A204.1 (cell line): ENCODE measurements around the gene MAGI2.

Experiments used
- FAIRE-seq: peaks from 2 replicates; lab custom pipeline; 2012; peaks lifted over from hg19 to GRCh38; lab: Jason Lieb, UNC

MAGI2 gene

GRCh38 chr7:78716876-78717275 is 736.6 kb downstream of the MAGI2 start:
- no peak for FAIRE-seq

GRCh38 chr7:78714356-78714755 is 739.1 kb downstream of the MAGI2 start:
- no peak for FAIRE-seq

DNA sequence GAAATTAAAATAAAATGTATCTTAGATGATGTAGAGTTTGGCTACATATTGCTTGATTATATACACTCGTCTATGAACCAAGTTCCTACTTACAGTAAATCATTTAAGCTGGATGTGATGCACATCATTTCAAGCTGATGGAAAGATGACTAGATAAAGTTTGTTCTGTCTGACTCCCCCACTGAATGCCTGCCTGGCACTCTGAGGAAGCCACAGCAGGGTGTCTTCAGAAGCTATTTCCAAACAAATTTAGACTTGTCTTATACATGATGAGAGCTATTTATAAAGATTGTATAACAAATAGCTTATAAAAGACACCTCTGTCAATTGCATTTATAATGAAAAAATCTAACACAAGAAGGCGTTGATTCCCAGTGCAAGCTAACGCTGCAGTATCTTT is 741.4 kb downstream of the MAGI2 start:
- no peak for FAIRE-seq

DNA sequence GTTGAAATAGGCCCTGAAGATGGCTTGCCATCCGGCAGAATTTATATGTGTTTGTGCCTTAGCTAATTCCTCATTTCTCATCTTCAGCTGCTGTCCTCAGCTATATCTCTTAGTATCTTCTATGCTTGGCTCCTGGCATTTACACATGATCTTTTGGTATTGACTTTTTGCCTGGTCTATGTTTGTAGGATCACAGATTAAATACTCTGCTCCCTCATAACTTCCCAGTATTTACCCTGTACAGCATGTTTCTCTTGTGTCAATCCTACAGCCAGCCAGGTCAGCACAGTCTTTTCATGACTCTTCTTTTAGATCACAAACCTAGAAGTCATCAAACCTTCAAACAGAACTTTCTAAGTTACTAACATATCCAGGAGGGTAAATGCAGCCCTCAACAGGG is 743.8 kb downstream of the MAGI2 start:
- FAIRE-seq, result no peak

DNA sequence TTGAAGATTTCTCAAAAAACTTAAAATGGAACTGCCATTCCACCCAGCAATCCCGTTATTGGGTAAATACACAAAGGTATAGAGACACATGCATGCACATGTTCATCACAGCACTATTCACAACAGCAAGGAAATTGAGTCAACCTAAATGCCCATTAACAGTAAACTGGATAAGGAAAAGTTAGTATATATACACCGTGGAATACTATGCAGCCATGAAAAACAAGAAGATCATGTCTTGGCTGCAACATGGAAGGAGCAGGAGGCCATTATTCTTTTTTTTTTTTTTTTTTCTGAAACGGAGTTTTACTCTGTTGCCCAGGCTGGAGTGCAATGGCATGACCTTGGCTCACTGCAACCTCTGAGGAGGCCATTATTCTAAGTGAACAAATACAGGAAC is 749.0 kb downstream of the MAGI2 start:
- no peak for FAIRE-seq

DNA sequence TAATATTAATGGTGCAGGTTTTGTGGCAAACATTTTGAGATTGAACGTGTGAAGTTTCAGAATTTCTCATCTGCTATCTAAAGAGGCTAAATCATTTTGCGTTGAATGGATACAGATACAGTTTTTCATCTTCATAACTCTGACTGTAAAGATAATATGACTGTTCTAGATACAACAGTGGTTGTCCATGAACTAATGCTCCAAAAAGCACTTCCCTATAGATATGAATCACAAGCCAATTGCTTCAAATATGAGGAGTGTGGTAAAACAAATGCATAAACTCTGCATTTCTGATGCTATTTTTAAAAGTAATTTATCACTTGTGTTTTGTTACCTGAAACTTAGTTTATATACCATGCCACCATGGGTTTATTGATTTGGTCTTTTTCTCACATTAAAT is 750.1 kb downstream of the MAGI2 start:
- FAIRE-seq, result no peak

GRCh38 chr7:78702770-78703169 is 750.7 kb downstream of the MAGI2 start:
- no peak for FAIRE-seq

- FAIRE-seq, result no peak
Measured at GRCh38 chr7:78695826-78696225, 757.6 kb downstream of the MAGI2 start.

DNA sequence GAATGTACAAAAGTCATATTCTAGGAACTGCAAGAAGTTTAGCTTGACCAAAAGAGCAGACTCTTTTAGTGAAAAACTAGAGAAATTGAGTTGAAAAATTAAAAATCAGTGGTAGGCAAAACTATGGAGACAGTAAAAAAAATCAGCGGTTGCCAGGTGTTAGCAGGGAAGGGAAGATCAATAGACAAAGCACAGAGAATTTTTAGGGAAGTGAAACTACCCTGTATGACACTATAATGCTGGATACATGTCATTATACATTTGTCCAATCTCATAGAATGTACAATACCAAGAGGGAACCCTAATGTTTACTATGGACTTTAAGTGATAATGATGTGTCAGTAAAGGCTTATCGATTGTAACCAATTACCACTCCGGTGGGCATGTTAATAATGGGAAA is 761.9 kb downstream of the MAGI2 start:
- no peak for FAIRE-seq

GRCh38 chr7:78690174-78690573 is 763.3 kb downstream of the MAGI2 start:
- FAIRE-seq, result no peak

DNA sequence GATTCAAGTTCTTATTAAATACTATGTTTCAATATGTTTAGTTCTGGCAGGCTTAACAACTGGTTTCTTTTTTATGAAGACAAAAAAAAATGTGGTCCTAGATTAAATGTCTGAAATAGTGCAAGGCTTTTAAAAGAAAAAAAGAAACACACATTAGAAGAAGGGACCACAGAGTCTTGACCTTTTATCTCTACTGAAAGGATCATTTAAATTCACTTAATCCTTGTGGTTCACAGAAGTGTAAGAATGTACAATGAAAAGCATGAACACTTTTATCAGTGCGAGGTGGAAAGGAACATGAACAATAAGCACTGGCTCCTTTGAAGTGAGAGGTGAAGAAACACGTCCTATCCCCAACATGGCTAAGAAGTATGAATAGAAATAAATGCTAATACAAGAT is 765.1 kb downstream of the MAGI2 start:
- no peak for FAIRE-seq

DNA sequence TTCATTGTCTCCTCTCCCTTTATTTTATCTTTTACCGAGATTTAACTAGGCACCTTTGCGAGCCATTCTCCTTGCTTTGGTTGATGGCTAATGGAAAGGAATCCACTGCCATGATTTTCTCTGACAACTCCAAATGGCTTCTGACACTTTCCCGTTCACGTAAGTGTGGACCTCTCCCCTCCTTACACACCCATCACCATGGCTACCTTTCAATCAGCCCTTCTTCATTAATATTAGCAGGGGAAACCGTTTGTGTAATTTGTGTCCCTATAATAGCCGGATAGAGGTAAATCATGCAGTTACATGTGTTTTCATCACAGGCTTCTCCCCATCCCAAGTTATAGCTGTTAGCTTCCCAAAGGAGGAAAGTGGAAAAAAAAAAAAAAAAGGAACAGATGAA is 767.3 kb downstream of the MAGI2 start:
- no peak for FAIRE-seq

- FAIRE-seq, result no peak
Measured at GRCh38 chr7:78684201-78684600, 769.3 kb downstream of the MAGI2 start.

GRCh38 chr7:78683566-78683965 is 769.9 kb downstream of the MAGI2 start:
- FAIRE-seq, result no peak

DNA sequence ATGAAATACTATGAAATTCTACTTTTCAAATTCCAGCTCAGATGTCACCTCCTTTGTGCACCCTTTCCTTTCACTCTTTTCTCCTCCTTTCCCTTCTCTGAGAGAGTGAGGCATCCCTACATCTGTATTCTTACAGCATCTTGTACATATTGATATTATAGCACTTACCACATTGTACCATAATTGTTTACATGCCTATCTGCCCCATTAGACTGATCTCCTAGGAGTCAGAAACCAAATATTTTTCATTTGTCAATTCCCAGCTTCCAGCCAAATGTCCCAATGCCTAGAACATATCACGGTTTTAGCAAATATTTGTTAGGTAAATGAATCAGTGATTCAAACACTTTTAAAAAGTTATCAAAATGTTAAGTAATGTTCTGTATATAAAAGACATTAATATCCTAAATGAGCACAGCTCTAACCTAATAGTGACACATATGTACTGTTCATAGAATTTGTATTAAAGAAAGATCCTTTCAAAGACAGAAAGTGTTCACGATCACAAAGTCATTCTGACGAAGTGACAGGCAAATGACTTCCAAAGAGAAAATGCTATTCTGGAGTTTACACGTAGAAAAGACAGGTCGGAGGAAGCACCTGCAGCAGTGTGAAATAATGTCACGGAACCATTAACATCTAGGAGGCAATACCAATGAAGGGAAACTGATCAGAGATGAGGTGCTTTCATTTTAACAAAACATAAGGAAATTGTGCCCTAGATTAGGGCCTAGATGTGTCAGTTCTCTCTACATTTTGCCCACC is 774.2 kb downstream of the MAGI2 start:
- no peak for FAIRE-seq

DNA sequence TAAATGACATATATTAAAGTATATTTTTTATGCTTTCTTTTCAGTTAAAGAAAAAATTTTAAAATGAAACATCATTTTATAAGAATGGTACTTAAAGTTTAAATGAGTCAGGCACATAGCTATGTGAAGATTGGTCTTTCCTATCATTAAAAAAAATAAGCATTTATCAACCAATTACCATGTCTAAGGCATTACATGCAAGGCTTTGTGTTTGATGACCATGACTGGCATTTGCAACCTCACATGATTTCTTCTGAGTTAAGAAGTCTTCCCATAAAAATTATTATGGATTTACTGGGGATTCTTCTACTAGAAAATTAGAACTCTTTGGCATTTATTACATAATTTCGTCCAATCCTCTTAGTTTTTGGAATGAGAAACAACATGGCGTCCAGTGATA is 776.1 kb downstream of the MAGI2 start:
- FAIRE-seq, result no peak

- FAIRE-seq, result no peak
Measured at GRCh38 chr7:78675511-78675910, 778.0 kb downstream of the MAGI2 start.

DNA sequence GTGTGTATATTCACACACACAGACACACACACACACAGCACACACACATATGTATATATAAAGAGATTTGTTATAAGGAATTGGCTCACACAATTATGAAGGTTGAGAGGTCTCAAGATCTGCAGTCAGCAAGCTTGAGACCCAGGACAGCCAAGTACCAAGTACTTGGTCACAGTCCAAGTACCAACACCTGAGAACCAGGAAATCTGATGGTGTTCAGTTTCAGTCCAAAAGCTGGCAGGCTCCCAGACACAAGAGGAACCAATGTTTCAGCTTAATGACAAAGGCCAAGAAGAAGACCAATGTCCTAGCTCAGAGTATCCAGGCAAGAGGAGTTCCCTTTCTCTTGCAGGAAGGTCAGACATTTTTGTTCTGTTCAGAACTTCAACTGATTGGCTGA is 780.2 kb downstream of the MAGI2 start:
- no peak for FAIRE-seq

DNA sequence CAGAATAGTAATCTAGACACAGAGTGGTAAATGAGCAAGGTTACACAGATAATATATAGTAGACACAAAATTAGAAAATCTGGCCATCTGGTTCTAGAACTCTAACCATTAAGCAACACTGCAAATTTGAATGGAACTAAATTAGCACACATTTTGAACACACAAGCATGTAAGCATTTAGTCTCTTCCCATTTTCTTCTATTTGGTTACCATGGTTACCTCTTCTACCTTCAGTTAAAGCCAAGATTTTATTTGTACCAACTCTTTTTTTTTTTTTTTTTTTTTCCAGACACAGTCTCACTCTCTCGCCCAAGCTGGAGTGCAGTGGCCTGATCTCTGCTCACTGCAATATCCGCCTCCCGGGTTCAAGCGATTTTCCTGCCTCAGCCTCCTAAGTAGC is 790.5 kb downstream of the MAGI2 start:
- no peak for FAIRE-seq

DNA sequence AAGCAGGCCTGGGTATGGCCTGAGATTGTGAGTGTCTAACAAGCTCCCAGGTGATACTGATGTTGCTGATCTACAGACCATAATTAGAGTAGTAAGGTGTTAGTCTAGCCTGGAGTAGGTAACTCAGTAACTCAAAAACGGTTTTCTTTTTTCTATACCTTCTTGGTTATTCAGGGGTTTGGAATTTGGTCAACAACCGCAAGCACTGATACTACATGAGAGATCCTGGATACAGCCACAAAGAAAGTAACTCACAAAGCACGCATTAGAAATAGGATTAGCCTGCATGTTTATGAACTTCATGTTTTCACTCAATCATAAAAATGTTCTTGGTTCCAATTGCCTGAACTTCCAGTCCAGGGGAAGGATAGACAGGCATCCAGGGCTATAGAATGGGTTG is 803.5 kb downstream of the MAGI2 start:
- no peak for FAIRE-seq

GRCh38 chr7:78649236-78649635 is 804.2 kb downstream of the MAGI2 start:
- FAIRE-seq, result no peak

DNA sequence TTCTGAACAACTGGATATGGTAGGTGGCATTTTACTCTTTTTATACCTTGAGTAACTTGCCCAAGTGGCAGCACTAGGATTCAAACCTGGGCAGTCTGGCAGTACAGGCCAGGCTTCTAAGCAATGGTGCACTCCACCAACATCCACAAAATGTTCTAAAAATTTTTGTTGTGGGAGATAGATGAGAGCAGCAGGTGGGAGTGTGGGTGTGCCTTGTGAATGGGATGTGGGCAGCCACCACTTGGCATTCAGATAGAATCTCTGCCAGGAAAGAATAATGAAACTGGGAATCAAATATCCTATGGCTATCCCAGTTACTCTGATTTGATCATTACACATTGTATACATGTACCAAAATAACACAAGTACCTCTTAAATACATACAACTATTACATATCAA is 810.7 kb downstream of the MAGI2 start:
- FAIRE-seq, result no peak

DNA sequence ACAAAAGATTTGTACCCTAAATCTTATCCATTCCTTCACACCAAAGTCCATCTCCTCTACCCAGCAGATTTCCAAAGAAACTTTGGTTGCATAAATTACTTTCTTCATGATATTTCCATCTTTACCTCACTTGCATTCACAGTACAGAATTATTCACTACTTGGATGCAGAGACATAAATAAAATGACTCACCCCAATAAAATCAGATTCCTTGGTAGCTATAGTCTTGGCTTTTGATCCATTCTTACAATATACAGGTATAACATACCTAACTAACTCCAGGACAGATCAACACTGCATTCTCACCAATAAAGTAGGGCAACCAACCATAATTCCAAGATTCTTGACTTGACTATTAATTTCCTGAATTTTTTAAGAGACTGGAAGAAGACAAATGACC is 815.1 kb downstream of the MAGI2 start:
- no peak for FAIRE-seq

GRCh38 chr7:78636727-78637126 is 816.7 kb downstream of the MAGI2 start:
- no peak for FAIRE-seq
